Testis (tissue), 3 donors: ENCODE measurements around the gene DBX2. TPM values are rescaled to one million over a fixed set of nuclear protein-coding genes. Genes with fewer than 3 reads are reported as not detected.

Source experiments
- DNase-seq: peaks from one replicate; pipeline ENCODE4 v3.0.0-alpha.2; 2019
- H3K27ac ChIP-seq, 2 donors: fragments of 200-600 bp; sonication (generic); one replicate each; pipeline ENCODE4 v1.5.1; 2019
- H3K27me3 ChIP-seq: fragments of 200-600 bp; sonication (generic); one replicate; pipeline ENCODE4 v1.5.1; 2019
- H3K36me3 ChIP-seq: fragments of 200-600 bp; sonication (generic); one replicate; pipeline ENCODE4 v1.5.1; 2017; ENCODE audit warnings: low read depth; ENCODE audit errors: missing control alignments
- H3K4me1 ChIP-seq: fragments of 200-600 bp; sonication (generic); one replicate; pipeline ENCODE4 v1.5.1; 2019
- H3K4me3 ChIP-seq, 2 donors: fragments of 200-600 bp; sonication (generic); one replicate each; pipeline ENCODE4 v1.5.1; 2017 to 2019
- H3K9me3 ChIP-seq: fragments of 200-600 bp; sonication (generic); one replicate; pipeline ENCODE4 v1.5.1; 2017
- POLR2A ChIP-seq: fragments of 450-650 bp; IDR thresholded peaks from one replicate; pipeline ENCODE4 v1.6.1; 2017; ENCODE audit warnings: antibody characterized with exemption, mild to moderate bottlenecking, moderate library complexity
- WGBS, 2 donors: methylation state at CpG; one replicate each; pipeline ENCODE4 v1.1.5; 2018; 5-methylcytosine and 5-hydroxymethylcytosine counted together
- intact Hi-C: fragments of 100-400 bp; cut with DNase I; formaldehyde crosslinking; loops from one replicate; pipeline ENCODE4 v1.15.1; 2023; ENCODE audit warnings: low total_unique reads
- polyA plus RNA-seq: library from polyadenylated mRNA; stranded (reverse); fragments of 350-450 nt; fragmentation: Illumina TruSeq; extraction: RNeasy Lipid Tissue Mini Kit (QIAGEN cat#74804); gene quantifications from one replicate; pipeline ENCODE4 v1.2.3, GENCODE V29; 2014; ENCODE audit warnings: low read depth, low replicate concordance; ENCODE audit not compliant: insufficient read depth
- total RNA-seq, 2 donors: library from RNA; depleted of rRNA; stranded (reverse); fragments of >200 nt; gene quantifications; one replicate each; pipeline ENCODE4 v1.2.3, GENCODE V29; 2016
- TF ChIP-seq, protein P1 (sequence below), 3 experiments: fragments of 450-650 bp in 2 of 3; fragments of 200-600 bp in 1 of 3; sonication (generic) in 1 of 3; IDR thresholded peaks; one replicate each; pipeline ENCODE4 v1.5.1; 2016 to 2019; ENCODE audit warnings: antibody characterized with exemption in 3 of 3, mild to moderate bottlenecking in 2 of 3, moderate library complexity in 1 of 3

Gene DBX2
- total and polyA plus RNA-seq, 3 donors from 2014 or later = 1.1 to 2.8 (median 2.5) TPM

DNA sequence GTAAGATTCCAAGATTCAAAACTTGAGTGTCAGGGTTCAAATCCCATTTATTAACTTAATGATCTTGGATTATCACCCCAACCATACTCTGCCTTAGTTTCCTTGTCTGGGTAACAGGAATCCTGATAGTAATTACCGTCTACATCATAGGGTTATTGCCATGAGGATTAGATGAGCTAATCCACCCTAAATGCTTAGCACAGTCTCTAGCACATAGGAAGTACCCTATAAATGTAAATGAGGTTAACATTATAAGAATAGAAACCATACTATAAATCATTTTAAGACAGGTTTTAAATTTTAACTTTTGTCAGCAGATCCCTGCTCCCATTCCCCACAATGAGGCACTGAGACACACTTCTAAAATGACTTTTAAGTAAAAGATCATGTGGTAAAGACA lies 36.5 kb downstream of the DBX2 start:
- H3K4me3 ChIP-seq = no peak overlapping the region
- no peaks in the 10 kb centered on the region for H3K9me3 ChIP-seq
- no peaks in the 10 kb centered on the region for H3K36me3 ChIP-seq
- H3K4me1 ChIP-seq = no peaks in the 10 kb centered on the region
- DNase-seq = no peak
- H3K27ac ChIP-seq = no peak overlapping the region
- intact Hi-C loops = no loop called here
- WGBS, 2 donors = 79 to 94% methylated on average over 1 of the region's 1 CpG
- TF ChIP-seq, protein P1, sequence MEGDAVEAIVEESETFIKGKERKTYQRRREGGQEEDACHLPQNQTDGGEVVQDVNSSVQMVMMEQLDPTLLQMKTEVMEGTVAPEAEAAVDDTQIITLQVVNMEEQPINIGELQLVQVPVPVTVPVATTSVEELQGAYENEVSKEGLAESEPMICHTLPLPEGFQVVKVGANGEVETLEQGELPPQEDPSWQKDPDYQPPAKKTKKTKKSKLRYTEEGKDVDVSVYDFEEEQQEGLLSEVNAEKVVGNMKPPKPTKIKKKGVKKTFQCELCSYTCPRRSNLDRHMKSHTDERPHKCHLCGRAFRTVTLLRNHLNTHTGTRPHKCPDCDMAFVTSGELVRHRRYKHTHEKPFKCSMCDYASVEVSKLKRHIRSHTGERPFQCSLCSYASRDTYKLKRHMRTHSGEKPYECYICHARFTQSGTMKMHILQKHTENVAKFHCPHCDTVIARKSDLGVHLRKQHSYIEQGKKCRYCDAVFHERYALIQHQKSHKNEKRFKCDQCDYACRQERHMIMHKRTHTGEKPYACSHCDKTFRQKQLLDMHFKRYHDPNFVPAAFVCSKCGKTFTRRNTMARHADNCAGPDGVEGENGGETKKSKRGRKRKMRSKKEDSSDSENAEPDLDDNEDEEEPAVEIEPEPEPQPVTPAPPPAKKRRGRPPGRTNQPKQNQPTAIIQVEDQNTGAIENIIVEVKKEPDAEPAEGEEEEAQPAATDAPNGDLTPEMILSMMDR (IDR thresholded peaks at IDR 0.05) = no peak
- TF ChIP-seq POLR2A = no peak
- no peaks in the 10 kb centered on the region for H3K27me3 ChIP-seq

DNA sequence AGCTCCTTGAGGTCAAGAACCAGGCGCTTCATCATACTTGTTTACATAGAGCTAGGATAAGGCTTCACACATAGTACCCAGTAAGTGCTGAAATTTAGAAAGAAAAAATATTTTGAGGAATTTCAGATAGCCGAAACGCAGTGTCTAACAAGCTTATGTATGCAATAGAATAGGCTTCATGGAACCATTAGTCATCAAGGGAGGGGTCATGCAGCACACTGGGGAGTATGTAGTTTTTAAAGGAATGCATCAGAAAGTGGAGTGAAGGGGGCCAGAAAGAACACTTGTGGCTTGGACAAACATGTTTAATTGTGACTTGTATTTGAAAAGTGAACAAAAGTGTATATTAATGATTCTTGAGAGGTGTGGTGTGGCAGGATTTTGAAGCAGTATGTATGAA lies 38.1 kb downstream of the DBX2 start:
- intact Hi-C loops = no loop called here
- no peak for TF ChIP-seq POLR2A
- TF ChIP-seq, protein P1 (IDR thresholded peaks at IDR 0.05) = no peak
- no peak for DNase-seq
- WGBS, 2 donors = 91 to 94% methylated on average over 3 of the region's 3 CpGs
- Histone ChIP-seq H3K36me3 (no peaks in the 10 kb centered on the region), H3K27me3 (no peaks in the 10 kb centered on the region), H3K4me1 (no peaks in the 10 kb centered on the region), H3K4me3 (no peak overlapping the region), H3K27ac (no peak overlapping the region), H3K9me3 (no peaks in the 10 kb centered on the region)

DNA sequence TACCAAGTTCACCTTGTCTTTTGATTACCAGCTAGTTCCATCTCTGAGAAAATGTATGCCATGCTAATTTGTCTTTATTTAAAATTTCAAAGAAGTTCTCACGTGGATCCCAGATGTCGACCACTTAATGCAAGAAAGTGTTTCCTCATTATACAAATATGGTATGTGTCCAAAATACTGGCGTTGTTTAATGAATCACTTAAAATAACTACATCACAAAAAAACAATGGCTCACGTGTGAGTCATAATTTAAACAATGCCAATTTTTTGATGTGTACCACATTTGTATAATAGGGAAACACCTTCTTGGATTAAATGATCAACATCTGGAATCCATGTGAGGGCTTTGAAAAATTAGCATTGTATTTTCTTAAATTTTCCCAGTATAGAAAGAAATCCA lies 40.8 kb downstream of the DBX2 start:
- 53 to 64% methylated on average over 4 of the region's 4 CpGs for WGBS, 2 donors
- H3K4me1 ChIP-seq = no peaks in the 10 kb centered on the region
- H3K4me3 ChIP-seq = no peak overlapping the region

DNA sequence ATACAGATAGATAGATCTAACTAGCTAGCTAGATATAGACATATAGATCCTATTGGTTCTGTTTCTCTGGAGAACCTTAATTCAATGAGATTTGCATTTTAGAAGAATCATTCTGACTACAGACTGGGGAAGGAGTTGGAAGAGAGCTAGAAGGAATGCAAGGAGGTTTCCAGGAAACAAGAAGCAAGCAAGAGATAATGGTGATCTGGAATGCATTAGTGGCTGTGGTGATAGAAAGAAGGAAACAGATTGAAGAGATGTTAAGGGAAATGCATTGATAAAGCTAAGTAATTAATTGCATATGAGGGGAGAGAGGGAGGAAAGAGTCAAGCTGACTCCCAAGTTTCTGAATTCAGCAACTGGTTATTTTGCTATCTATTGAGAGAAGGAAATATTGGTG lies 42.7 kb downstream of the DBX2 start:
- DNase-seq = no peak
- TF ChIP-seq, protein P1 (IDR thresholded peaks at IDR 0.05) = no peak
- no peak for TF ChIP-seq POLR2A
- intact Hi-C loops = no loop called here
- H3K9me3 ChIP-seq = no peaks in the 10 kb centered on the region
- H3K4me1 ChIP-seq = no peaks in the 10 kb centered on the region
- H3K4me3 ChIP-seq = no peak overlapping the region
- no peak overlapping the region for H3K27ac ChIP-seq
- H3K36me3 ChIP-seq = no peaks in the 10 kb centered on the region
- no peaks in the 10 kb centered on the region for H3K27me3 ChIP-seq

More for the DNA sequence above, 40.8 kb downstream of the DBX2 start:
- Histone ChIP-seq H3K27me3 (no peaks in the 10 kb centered on the region), H3K36me3 (no peaks in the 10 kb centered on the region), H3K27ac (no peak overlapping the region), H3K9me3 (no peaks in the 10 kb centered on the region)
- DNase-seq = no peak
- TF ChIP-seq, protein P1 (IDR thresholded peaks at IDR 0.05) = no peak
- no peak for TF ChIP-seq POLR2A
- intact Hi-C loops = no loop called here

DNA sequence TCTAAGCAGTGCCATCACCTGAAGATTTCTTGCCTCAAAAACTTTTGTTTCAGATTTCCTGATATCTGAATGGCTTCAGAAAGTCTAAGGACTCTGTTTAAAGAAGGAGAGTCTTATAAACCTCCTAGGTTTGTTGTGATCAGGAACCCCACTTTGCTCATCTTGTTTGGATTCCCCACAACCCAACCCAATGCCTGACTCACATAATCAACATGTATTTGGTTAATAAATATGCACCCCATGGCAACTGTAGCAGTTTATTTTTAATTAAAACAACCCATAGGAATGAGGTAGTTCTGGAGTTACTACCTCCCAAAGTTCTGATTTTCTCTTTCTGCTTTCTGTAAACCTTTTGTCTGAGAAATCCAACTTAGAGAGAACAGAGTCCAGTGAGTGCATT lies 51.5 kb downstream of the DBX2 start:
- TF ChIP-seq, protein P1 (IDR thresholded peaks at IDR 0.05) = no peak
- TF ChIP-seq POLR2A = no peak
- Histone ChIP-seq H3K36me3 (no peaks in the 10 kb centered on the region), H3K4me3 (no peak overlapping the region), H3K27ac (no peak overlapping the region), H3K4me1 (no peaks in the 10 kb centered on the region), H3K9me3 (no peaks in the 10 kb centered on the region), H3K27me3 (no peaks in the 10 kb centered on the region)
- no peak for DNase-seq
- intact Hi-C loops = no loop called here
